GM08714 (cell line): ENCODE data around the gene FBXL14.

Source experiments
- H3K4me3 ChIP-seq: fragments of 200-500 bp; sonication (Bioruptor generic); 2 replicates; pipeline ENCODE4 v1.5.1; 2014; ENCODE audit warnings: mild to moderate bottlenecking, low read length, inconsistent platforms
- ZNF274 ChIP-seq: IDR thresholded peaks from 2 replicates; pipeline ENCODE4 v1.6.1; 2012; ENCODE audit warnings: mild to moderate bottlenecking, low read depth, low read length

FBXL14 gene

GRCh38 chr12:1630133-1630826, 35.9 kb upstream of the FBXL14 start:
- peak overlapping the region; percentile 23; the same call in 1 of the 2 replicates for H3K4me3 ChIP-seq
- no peak for TF ChIP-seq ZNF274

GRCh38 chr12:1629338-1630132, 35.2 kb upstream of the FBXL14 start:
- H3K4me3 ChIP-seq: peak overlapping the region; percentile 23; the same call in 1 of the 2 replicates
- TF ChIP-seq ZNF274: no peak

GRCh38 chr12:1628666-1629337, 34.4 kb upstream of the FBXL14 start, which contains the start of gene WNT5B:
TSS of gene WNT5B (plus strand) at chr12:1629231. CDS start at chr12:1631355, 2,124 bp downstream.
- peak within 1 kb of the TSS; percentile 23; the same call in 1 of the 2 replicates for H3K4me3 ChIP-seq
- TF ChIP-seq ZNF274: no peak

DNA sequence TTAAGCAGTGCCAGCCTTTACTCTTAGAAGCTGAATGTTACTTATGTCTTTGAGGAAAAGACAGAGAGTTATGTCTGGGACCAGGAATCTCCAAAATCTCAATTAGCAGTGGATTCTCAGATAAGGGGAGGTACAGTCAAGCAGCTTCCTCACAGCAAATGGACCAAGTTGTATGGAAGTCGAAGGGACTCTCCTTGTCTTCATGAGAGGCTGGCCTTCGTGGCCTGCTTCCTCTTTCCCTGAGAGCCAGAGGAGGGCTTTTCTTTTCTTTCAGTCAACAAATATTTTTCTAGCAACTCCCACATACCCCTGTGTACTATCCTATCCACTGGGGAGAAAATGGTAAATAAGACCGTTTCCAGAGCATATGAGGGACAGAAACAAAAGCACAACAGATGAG, 28.0 kb upstream of the FBXL14 start:
- TF ChIP-seq ZNF274: no peak
- no peak overlapping the region for H3K4me3 ChIP-seq

GRCh38 chr12:1620092-1620491, 25.7 kb upstream of the FBXL14 start:
- TF ChIP-seq ZNF274: no peak
- no peak overlapping the region for H3K4me3 ChIP-seq

- TF ChIP-seq ZNF274: no peak
- no peak overlapping the region for H3K4me3 ChIP-seq
Measured at GRCh38 chr12:1619587-1619986, 25.2 kb upstream of the FBXL14 start.

DNA sequence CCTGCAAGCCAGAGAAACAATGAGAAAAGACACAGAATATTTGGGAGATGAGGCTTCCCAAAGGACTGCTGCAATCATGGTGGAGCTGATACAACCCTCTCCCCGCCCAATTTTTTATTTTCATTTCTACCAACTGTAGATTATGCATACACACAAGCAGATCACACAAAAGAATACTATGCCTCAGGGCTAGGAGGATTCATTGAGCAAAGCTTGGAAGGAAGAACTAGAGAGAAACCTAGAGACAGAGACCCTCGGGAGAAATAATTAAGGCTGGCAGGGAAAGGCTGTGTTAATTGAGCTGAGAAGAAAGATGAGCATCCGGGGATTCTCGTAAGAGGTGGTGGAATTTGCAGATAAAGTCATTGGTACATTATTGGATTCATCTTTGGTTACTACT, 24.8 kb upstream of the FBXL14 start:
- H3K4me3 ChIP-seq: no peak overlapping the region
- TF ChIP-seq ZNF274: no peak

GRCh38 chr12:1618489-1618888, 24.1 kb upstream of the FBXL14 start:
- no peak overlapping the region for H3K4me3 ChIP-seq
- TF ChIP-seq ZNF274: no peak

GRCh38 chr12:1616233-1617066, 22.1 kb upstream of the FBXL14 start:
- no peak for TF ChIP-seq ZNF274
- H3K4me3 ChIP-seq: no peak overlapping the region

GRCh38 chr12:1614360-1614759, 20.0 kb upstream of the FBXL14 start:
- TF ChIP-seq ZNF274: no peak
- no peak overlapping the region for H3K4me3 ChIP-seq

- TF ChIP-seq ZNF274: no peak
- H3K4me3 ChIP-seq: no peak overlapping the region
Measured at GRCh38 chr12:1613860-1614259, 19.5 kb upstream of the FBXL14 start.

- no peak for TF ChIP-seq ZNF274
- no peak overlapping the region for H3K4me3 ChIP-seq
Measured at GRCh38 chr12:1611803-1612572, 17.6 kb upstream of the FBXL14 start.

GRCh38 chr12:1610072-1610643, 15.8 kb upstream of the FBXL14 start:
- no peak for TF ChIP-seq ZNF274
- no peak overlapping the region for H3K4me3 ChIP-seq

- H3K4me3 ChIP-seq: no peak overlapping the region
- no peak for TF ChIP-seq ZNF274
Measured at GRCh38 chr12:1608713-1609119, 14.3 kb upstream of the FBXL14 start.
